Coronary artery (tissue), 2 donors: Measurements from ENCODE around the gene CLDN12.

Experiments used
- DNase-seq: peaks from one replicate; pipeline ENCODE4 v3.0.0-alpha.2; 2017; ENCODE audit warnings: low spot score
- H3K27ac ChIP-seq, 2 donors: fragments of 200-600 bp; sonication (generic); one replicate each; pipeline ENCODE4 v1.5.1; 2016 to 2019
- H3K4me3 ChIP-seq: fragments of 200-600 bp; sonication (generic); 2 replicates; pipeline ENCODE4 v1.5.1; 2016; ENCODE audit warnings: mild to moderate bottlenecking, moderate library complexity
- CTCF ChIP-seq: fragments of 200-600 bp; sonication (generic); IDR thresholded peaks from one replicate; pipeline ENCODE4 v1.5.1; 2019; ENCODE audit warnings: antibody characterized with exemption

Gene CLDN12

GRCh38 chr7:90403174-90404113 lies at the start of gene CLDN12:
Gene CLDN12, plus strand, starts transcription at chr7:90403461. Its CDS starts 9,216 bp downstream, at chr7:90412677.
- peak; percentile 89 for DNase-seq
- Histone ChIP-seq H3K27ac (peak within 1 kb of the TSS; percentile 85 to 94), H3K4me3 (peak within 1 kb of the TSS; percentile 72)
- no peak for TF ChIP-seq CTCF

- TF ChIP-seq CTCF, result no peak
- no peak for DNase-seq
- Histone ChIP-seq H3K4me3 (no peak overlapping the region), H3K27ac (no peak overlapping the region)
Measured at GRCh38 chr7:90383422-90383821, 19.8 kb upstream of the CLDN12 start.

GRCh38 chr7:90383861-90384260 lies 19.4 kb upstream of the CLDN12 start:
- TF ChIP-seq CTCF, result no peak
- Histone ChIP-seq H3K27ac (no peak overlapping the region), H3K4me3 (no peak overlapping the region)
- DNase-seq, result no peak

GRCh38 chr7:90384433-90384832 lies 18.8 kb upstream of the CLDN12 start:
- no peak for TF ChIP-seq CTCF
- Histone ChIP-seq H3K4me3 (no peak overlapping the region), H3K27ac (no peak overlapping the region)
- no peak for DNase-seq

- TF ChIP-seq CTCF, result no peak
- DNase-seq, result no peak
Measured at GRCh38 chr7:90387470-90388240, 15.6 kb upstream of the CLDN12 start.

GRCh38 chr7:90390926-90391325 lies 12.3 kb upstream of the CLDN12 start:
- no peak for TF ChIP-seq CTCF
- no peak overlapping the region for H3K27ac ChIP-seq
- DNase-seq, result no peak
- H3K4me3 ChIP-seq, result no peak overlapping the region

More at GRCh38 chr7:90387470-90388240, 15.6 kb upstream of the CLDN12 start:
- Histone ChIP-seq H3K4me3 (no peak overlapping the region), H3K27ac (no peak overlapping the region)
